HepG2 (cell line): ENCODE results near the gene LPXN. TPM values are rescaled to one million over a fixed set of nuclear protein-coding genes. Genes with fewer than 3 reads are reported as not detected.

Source experiments
- ATF3 ChIP-seq: sonication (generic); formaldehyde crosslinking; IDR thresholded peaks from 2 replicates; pipeline ENCODE4 v1.4.0; 2020; ENCODE audit warnings: missing genetic modification reagents
- ATM ChIP-seq: fragments of 450-650 bp; IDR thresholded peaks from 2 replicates; pipeline ENCODE4 v1.7.1; 2017; ENCODE audit warnings: mild to moderate bottlenecking, borderline replicate concordance
- HNF4G ChIP-seq, 2 experiments: sonication (generic) in 1 of 2; formaldehyde crosslinking in 1 of 2; IDR thresholded peaks; 2 replicates each; pipeline versions ENCODE4 v1.4.0 to v1.6.1; 2011 to 2020; ENCODE audit warnings: borderline replicate concordance in 2 of 2, low read depth in 2 of 2, mild to moderate bottlenecking in 2 of 2, low read length in 1 of 2, missing genetic modification reagents in 1 of 2, moderate library complexity in 1 of 2
- HOXA7 ChIP-seq: sonication (generic); formaldehyde crosslinking; IDR thresholded peaks from 2 replicates; pipeline ENCODE4 v1.8.1; 2022; ENCODE audit warnings: mild to moderate bottlenecking, missing genetic modification reagents, moderate library complexity
- ISL2 ChIP-seq: sonication (generic); formaldehyde crosslinking; IDR thresholded peaks from 2 replicates; pipeline ENCODE4 v1.5.0; 2020; ENCODE audit warnings: missing genetic modification reagents
- MXI1 ChIP-seq: IDR thresholded peaks from 3 replicates; pipeline ENCODE4 v1.6.1; 2012; ENCODE audit warnings: low read depth, low read length, inconsistent platforms, borderline replicate concordance
- NR1H2 ChIP-seq: sonication (generic); formaldehyde crosslinking; IDR thresholded peaks from 2 replicates; pipeline ENCODE4 v1.8.1; 2022; ENCODE audit warnings: low read depth, missing genetic modification reagents, borderline replicate concordance
- POLR2G ChIP-seq: fragments of 200-400 bp; formaldehyde crosslinking; IDR thresholded peaks from 2 replicates; pipeline ENCODE4 v1.6.1; 2018; ENCODE audit warnings: mild to moderate bottlenecking, low read depth, low read length, moderate library complexity
- YEATS2 ChIP-seq: sonication (generic); formaldehyde crosslinking; IDR thresholded peaks from 2 replicates; pipeline ENCODE4 v1.4.0; 2020; ENCODE audit warnings: missing genetic modification reagents, borderline replicate concordance
- ZNF205 ChIP-seq: IDR thresholded peaks from 2 replicates; pipeline ENCODE4 v1.6.1; 2018; ENCODE audit warnings: missing biosample characterization, missing genetic modification reagents
- ZNF446 ChIP-seq: sonication (generic); formaldehyde crosslinking; IDR thresholded peaks from 2 replicates; pipeline ENCODE4 v1.5.0; 2020; ENCODE audit warnings: mild to moderate bottlenecking, missing genetic modification reagents
- polyA plus RNA-seq, 8 experiments: library from polyadenylated mRNA; depleted of rRNA in 3 of 8; stranded (reverse) in 7 of 8; unstranded in 1 of 8; fragments of >200 nt; fragmentation: Illumina TruSeq in 4 of 8; extraction: Trizol in 4 of 8; gene quantifications; 2 replicates each; pipeline versions ENCODE4 v1.2.1 to v1.2.3, GENCODE V29; 2011 to 2016; ENCODE audit warnings: low read depth in 4 of 8, missing spikeins in 1 of 8, mixed read lengths in 1 of 8; ENCODE audit not compliant: insufficient read depth in 1 of 8
- total RNA-seq, 5 experiments: library from RNA; depleted of rRNA; stranded (reverse); fragments of >200 nt; fragmentation: Illumina TruSeq; extraction: Trizol; gene quantifications; 2 replicates each; pipeline ENCODE4 v1.2.3, GENCODE V29; 2016; ENCODE audit warnings: low read depth in 1 of 5
- TF ChIP-seq, protein P1 (sequence below): IDR thresholded peaks from 2 replicates; pipeline ENCODE4 v1.6.1; 2016; ENCODE audit warnings: control low read depth
- TF ChIP-seq, protein P2 (sequence below): IDR thresholded peaks from 2 replicates; pipeline ENCODE4 v1.6.1; 2016; ENCODE audit warnings: mild to moderate bottlenecking, missing biosample characterization, missing genetic modification reagents
- TF ChIP-seq, protein P3 (sequence below): sonication (generic); formaldehyde crosslinking; IDR thresholded peaks from 2 replicates; pipeline ENCODE4 v1.9.0; 2021; ENCODE audit warnings: missing genetic modification reagents, mild to moderate bottlenecking, borderline replicate concordance
- TF ChIP-seq, protein P4 (sequence below), 2 experiments: fragments of 450-650 bp in 1 of 2; sonication (generic) in 1 of 2; formaldehyde crosslinking in 1 of 2; IDR thresholded peaks; 2 replicates each; pipeline versions ENCODE4 v1.6.1 to v1.8.0; 2016 to 2022; ENCODE audit warnings: antibody characterized with exemption in 1 of 2, mild to moderate bottlenecking in 1 of 2, missing genetic modification reagents in 1 of 2

Gene LPXN
- total and polyA plus RNA-seq, 2 of the 13 experiments (the other 11 are each of a cell fraction or from before 2014, with no cell fraction given) = 1.7 to 3.5 TPM

- TF ChIP-seq POLR2G (peak; percentile 72), HOXA7 (no peak), NR1H2 (CRISPR knock-in tag) (no peak), ZNF446 (CRISPR knock-in tag) (0 out of 2 replicates have a peak, but pooled peaks have one; percentile 14), HNF4G (IDR thresholded peaks at IDR 0.05; ENCODE audit: borderline replicate concordance, low read depth, low read length) (no peak), HNF4G (CRISPR knock-in tag; IDR thresholded peaks at IDR 0.05; ENCODE audit: borderline replicate concordance, low read depth) (no peak), YEATS2 (CRISPR knock-in tag) (no peak; the same call in 1 of the 2 replicates), ATM (no peak), ISL2 (CRISPR knock-in tag) (no peak), ATF3 (no peak), MXI1 (peak; percentile 39; the same call in 1 of the 3 replicates), ZNF205 (CRISPR knock-in tag) (no peak)
- TF ChIP-seq, protein P1, sequence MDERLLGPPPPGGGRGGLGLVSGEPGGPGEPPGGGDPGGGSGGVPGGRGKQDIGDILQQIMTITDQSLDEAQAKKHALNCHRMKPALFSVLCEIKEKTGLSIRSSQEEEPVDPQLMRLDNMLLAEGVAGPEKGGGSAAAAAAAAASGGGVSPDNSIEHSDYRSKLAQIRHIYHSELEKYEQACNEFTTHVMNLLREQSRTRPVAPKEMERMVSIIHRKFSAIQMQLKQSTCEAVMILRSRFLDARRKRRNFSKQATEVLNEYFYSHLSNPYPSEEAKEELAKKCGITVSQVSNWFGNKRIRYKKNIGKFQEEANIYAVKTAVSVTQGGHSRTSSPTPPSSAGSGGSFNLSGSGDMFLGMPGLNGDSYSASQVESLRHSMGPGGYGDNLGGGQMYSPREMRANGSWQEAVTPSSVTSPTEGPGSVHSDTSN = peak; percentile 74
- TF ChIP-seq, protein P2, sequence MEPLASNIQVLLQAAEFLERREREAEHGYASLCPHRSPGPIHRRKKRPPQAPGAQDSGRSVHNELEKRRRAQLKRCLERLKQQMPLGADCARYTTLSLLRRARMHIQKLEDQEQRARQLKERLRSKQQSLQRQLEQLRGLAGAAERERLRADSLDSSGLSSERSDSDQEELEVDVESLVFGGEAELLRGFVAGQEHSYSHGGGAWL (CRISPR knock-in tag) = no peak
- TF ChIP-seq, protein P3, sequence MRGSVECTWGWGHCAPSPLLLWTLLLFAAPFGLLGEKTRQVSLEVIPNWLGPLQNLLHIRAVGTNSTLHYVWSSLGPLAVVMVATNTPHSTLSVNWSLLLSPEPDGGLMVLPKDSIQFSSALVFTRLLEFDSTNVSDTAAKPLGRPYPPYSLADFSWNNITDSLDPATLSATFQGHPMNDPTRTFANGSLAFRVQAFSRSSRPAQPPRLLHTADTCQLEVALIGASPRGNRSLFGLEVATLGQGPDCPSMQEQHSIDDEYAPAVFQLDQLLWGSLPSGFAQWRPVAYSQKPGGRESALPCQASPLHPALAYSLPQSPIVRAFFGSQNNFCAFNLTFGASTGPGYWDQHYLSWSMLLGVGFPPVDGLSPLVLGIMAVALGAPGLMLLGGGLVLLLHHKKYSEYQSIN = no peak
- TF ChIP-seq, protein P4, sequence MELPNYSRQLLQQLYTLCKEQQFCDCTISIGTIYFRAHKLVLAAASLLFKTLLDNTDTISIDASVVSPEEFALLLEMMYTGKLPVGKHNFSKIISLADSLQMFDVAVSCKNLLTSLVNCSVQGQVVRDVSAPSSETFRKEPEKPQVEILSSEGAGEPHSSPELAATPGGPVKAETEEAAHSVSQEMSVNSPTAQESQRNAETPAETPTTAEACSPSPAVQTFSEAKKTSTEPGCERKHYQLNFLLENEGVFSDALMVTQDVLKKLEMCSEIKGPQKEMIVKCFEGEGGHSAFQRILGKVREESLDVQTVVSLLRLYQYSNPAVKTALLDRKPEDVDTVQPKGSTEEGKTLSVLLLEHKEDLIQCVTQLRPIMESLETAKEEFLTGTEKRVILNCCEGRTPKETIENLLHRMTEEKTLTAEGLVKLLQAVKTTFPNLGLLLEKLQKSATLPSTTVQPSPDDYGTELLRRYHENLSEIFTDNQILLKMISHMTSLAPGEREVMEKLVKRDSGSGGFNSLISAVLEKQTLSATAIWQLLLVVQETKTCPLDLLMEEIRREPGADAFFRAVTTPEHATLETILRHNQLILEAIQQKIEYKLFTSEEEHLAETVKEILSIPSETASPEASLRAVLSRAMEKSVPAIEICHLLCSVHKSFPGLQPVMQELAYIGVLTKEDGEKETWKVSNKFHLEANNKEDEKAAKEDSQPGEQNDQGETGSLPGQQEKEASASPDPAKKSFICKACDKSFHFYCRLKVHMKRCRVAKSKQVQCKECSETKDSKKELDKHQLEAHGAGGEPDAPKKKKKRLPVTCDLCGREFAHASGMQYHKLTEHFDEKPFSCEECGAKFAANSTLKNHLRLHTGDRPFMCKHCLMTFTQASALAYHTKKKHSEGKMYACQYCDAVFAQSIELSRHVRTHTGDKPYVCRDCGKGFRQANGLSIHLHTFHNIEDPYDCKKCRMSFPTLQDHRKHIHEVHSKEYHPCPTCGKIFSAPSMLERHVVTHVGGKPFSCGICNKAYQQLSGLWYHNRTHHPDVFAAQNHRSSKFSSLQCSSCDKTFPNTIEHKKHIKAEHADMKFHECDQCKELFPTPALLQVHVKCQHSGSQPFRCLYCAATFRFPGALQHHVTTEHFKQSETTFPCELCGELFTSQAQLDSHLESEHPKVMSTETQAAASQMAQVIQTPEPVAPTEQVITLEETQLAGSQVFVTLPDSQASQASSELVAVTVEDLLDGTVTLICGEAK (IDR thresholded peaks at IDR 0.05) = no peak
- TF ChIP-seq, protein P4 (CRISPR knock-in tag; IDR thresholded peaks at IDR 0.05) = no peak
These were observed 3.1 kb upstream of the LPXN start, which contains the start of gene ZFP91 (continued) for GRCh38 chr11:58578635-58579191.
